ENCODE results near the gene IGSF9.

GRCh38 chr1:159928491-159929050, 16.8 kb downstream of the IGSF9 start:
- TF ChIP-seq CTCF (conservative IDR thresholded peaks at IDR 0.05; ENCODE audit: low read length): no peak
- no peak for TF ChIP-seq EZH2phosphoT487 (IDR thresholded peaks at IDR 0.05; ENCODE audit: borderline replicate concordance)
